ENCODE results near the gene FAM161A. TPM values are rescaled to one million over a fixed set of nuclear protein-coding genes. Genes with fewer than 3 reads are reported as not detected.

FAM161A gene
- total and polyA plus RNA-seq, 2 experiments from 2014 or later, result 4.5 to 9.4 TPM

DNA sequence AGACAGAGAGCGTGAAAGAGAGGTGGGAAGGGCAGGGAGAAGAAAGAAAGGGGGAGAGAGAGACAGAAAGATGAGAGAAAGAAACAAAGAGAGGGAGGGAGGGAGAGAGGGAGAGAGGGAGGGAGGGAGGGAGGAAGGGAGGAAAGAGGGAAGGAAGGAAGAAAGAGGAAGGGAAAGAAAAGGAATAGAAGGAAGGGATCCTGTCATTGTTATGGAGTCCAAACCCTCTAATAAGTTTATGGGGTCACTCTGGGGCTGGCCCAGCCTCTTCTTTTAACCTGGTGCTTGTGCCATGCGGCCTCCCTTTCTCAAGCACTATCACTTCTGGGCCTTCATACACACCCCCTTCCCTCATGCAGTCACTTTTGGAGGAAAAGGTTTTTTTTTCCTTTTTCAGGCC lies 58.5 kb downstream of the FAM161A start:
- no peak for DNase-seq (ENCODE audit: low read depth in 1 of 2, low spot score in 1 of 2)
- H3K36me3 ChIP-seq, result no peaks in the 10 kb centered on the region
- H3K4me1 ChIP-seq (ENCODE audit: low read depth), result no peaks in the 10 kb centered on the region
- no peaks in the 10 kb centered on the region for H3K9me3 ChIP-seq (ENCODE audit: low read depth)
- no peak overlapping the region for H3K27ac ChIP-seq
- no peak overlapping the region for H3K4me3 ChIP-seq
- TF ChIP-seq, protein P1, sequence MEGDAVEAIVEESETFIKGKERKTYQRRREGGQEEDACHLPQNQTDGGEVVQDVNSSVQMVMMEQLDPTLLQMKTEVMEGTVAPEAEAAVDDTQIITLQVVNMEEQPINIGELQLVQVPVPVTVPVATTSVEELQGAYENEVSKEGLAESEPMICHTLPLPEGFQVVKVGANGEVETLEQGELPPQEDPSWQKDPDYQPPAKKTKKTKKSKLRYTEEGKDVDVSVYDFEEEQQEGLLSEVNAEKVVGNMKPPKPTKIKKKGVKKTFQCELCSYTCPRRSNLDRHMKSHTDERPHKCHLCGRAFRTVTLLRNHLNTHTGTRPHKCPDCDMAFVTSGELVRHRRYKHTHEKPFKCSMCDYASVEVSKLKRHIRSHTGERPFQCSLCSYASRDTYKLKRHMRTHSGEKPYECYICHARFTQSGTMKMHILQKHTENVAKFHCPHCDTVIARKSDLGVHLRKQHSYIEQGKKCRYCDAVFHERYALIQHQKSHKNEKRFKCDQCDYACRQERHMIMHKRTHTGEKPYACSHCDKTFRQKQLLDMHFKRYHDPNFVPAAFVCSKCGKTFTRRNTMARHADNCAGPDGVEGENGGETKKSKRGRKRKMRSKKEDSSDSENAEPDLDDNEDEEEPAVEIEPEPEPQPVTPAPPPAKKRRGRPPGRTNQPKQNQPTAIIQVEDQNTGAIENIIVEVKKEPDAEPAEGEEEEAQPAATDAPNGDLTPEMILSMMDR (IDR thresholded peaks at IDR 0.05; ENCODE audit: low read depth, low read length), result no peak
- H3K27me3 ChIP-seq, result peaks cover 19% of the 10 kb centered on the region

DNA sequence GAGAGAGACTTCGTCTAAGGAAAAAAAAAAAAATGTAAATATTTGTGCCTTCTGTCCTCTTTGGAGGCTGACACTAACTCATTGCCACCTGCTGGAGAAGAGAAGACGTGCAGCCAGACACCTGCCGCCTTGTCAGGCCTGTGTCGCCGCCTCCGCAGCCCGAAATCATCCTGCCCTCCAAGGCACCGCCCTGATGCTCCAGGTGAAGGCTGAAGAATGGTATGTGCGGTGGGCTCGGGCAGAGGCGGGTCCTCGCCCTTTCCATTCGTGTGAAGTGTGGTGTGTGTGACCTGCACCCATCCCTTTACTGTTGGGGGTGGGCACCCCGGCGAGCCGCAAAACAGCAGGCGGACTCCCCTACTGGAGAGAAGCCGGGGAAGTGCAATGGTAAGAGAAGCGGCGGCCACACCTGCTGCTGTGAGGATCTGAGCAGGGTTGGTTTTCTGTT lies 60.4 kb downstream of the FAM161A start:
- peak overlapping the region; percentile 1 for H3K4me3 ChIP-seq
- no peak overlapping the region for H3K27ac ChIP-seq
- H3K9me3 ChIP-seq (ENCODE audit: low read depth), result no peaks in the 10 kb centered on the region
- peak; percentile 61 to 67 for DNase-seq (ENCODE audit: low read depth in 1 of 2, low spot score in 1 of 2)
- TF ChIP-seq, protein P1 (IDR thresholded peaks at IDR 0.05; ENCODE audit: low read depth, low read length), result peak; percentile 54
- peaks cover 19% of the 10 kb centered on the region for H3K27me3 ChIP-seq
- H3K36me3 ChIP-seq, result no peaks in the 10 kb centered on the region
- H3K4me1 ChIP-seq (ENCODE audit: low read depth), result no peaks in the 10 kb centered on the region

- no peak for DNase-seq (ENCODE audit: low read depth in 1 of 2, low spot score in 1 of 2)
- TF ChIP-seq, protein P1 (IDR thresholded peaks at IDR 0.05; ENCODE audit: low read depth, low read length), result no peak
- no peaks in the 10 kb centered on the region for H3K4me1 ChIP-seq (ENCODE audit: low read depth)
- no peak overlapping the region for H3K4me3 ChIP-seq
- H3K27ac ChIP-seq, result no peak overlapping the region
- no peaks in the 10 kb centered on the region for H3K36me3 ChIP-seq
- peaks cover 19% of the 10 kb centered on the region for H3K27me3 ChIP-seq
- H3K9me3 ChIP-seq (ENCODE audit: low read depth), result no peaks in the 10 kb centered on the region
Measured at GRCh38 chr2:61792355-61792890, 61.4 kb downstream of the FAM161A start.

GRCh38 chr2:61789807-61790602 lies 63.9 kb downstream of the FAM161A start:
- H3K4me1 ChIP-seq (ENCODE audit: low read depth), result no peaks in the 10 kb centered on the region
- H3K27ac ChIP-seq, result no peak overlapping the region
- no peak overlapping the region for H3K4me3 ChIP-seq
- no peaks in the 10 kb centered on the region for H3K36me3 ChIP-seq
- no peaks in the 10 kb centered on the region for H3K9me3 ChIP-seq (ENCODE audit: low read depth)
- peaks cover 17% of the 10 kb centered on the region for H3K27me3 ChIP-seq
- DNase-seq (ENCODE audit: low read depth in 1 of 2, low spot score in 1 of 2), result no peak
- TF ChIP-seq, protein P1 (IDR thresholded peaks at IDR 0.05; ENCODE audit: low read depth, low read length), result no peak

DNA sequence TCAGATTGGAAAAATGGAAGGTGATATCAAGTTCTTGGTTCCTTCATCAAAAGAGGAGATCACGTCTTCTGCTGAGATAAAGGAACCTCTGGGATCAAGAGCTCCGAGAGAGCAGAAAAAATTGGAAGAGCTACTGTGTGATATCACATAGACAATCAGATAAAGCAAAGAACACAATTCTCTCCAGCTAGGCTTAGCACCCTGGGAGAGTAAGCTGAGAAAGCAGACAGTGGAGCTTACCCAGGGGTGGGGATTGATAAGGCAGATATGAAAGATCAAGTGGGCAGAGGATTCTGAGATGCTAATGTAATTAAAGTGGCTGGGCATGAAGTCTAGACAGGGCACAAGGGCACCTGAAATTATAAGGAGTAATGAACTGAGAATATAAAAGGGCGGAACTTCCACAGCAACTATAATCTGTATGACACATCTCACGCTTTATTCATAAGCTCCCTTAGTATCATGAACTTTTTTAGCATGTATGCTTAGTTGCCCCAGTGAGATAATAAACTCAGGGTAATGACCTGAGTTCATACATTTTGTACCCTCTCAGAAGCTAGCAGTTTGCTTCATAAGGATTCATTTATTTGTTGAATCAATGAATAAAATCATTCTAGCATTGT lies 65.8 kb downstream of the FAM161A start:
- Histone ChIP-seq H3K4me3 (no peak overlapping the region), H3K27ac (no peak overlapping the region), H3K4me1 (ENCODE audit: low read depth) (no peaks in the 10 kb centered on the region), H3K9me3 (ENCODE audit: low read depth) (no peaks in the 10 kb centered on the region), H3K27me3 (no peaks in the 10 kb centered on the region), H3K36me3 (no peaks in the 10 kb centered on the region)
- TF ChIP-seq, protein P1 (IDR thresholded peaks at IDR 0.05; ENCODE audit: low read depth, low read length), result no peak
- DNase-seq (ENCODE audit: low read depth in 1 of 2, low spot score in 1 of 2), result no peak

All from cardiac muscle cell (in vitro differentiated cells and primary cell).